ENCODE measurements around the gene SHPK.

DNA sequence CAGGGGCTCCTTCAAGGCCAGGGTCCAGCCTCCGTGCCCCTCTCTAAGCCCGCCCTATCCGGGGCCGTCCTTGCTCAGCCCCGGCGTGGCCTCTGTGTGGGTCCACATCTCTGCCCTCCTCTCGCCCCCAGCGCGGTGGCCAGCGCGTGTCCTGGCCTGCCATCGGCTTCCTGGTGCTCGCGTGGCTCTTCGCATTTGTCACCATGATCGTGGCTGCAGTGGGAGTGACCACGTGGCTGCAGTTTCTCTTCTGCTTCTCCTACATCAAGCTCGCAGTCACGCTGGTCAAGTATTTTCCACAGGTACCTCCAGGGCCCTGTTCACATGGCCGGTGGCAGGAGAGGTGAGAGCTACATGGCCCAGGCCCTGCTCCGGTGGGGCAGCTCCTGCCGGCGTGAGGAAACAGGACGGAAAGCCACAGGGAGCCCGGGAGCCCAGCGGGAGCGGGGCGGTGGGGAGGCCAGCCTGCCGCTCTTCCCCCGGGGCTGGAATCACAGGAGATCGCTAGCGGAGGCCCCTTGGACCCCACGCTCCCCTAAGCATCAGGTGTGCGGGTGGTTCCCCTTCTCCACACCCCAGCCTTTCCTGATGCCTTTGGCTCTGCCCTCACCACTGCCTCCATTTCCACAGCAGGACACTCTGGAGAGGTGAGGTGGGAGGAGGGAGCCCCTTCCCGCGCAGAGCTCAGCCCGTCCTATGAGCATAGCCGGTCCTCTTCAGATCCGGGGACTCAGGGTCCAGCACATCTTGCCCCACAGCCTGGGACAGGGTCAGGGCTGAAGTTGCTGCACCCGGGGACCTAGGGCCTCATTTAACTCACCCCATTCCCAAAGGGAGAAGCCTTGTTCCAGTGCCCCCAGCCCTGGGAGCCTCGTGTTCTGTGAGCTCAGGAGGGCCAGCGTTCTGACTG lies 22.1 kb upstream of the SHPK start:
- TF ChIP-seq, protein P1, sequence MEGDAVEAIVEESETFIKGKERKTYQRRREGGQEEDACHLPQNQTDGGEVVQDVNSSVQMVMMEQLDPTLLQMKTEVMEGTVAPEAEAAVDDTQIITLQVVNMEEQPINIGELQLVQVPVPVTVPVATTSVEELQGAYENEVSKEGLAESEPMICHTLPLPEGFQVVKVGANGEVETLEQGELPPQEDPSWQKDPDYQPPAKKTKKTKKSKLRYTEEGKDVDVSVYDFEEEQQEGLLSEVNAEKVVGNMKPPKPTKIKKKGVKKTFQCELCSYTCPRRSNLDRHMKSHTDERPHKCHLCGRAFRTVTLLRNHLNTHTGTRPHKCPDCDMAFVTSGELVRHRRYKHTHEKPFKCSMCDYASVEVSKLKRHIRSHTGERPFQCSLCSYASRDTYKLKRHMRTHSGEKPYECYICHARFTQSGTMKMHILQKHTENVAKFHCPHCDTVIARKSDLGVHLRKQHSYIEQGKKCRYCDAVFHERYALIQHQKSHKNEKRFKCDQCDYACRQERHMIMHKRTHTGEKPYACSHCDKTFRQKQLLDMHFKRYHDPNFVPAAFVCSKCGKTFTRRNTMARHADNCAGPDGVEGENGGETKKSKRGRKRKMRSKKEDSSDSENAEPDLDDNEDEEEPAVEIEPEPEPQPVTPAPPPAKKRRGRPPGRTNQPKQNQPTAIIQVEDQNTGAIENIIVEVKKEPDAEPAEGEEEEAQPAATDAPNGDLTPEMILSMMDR (IDR thresholded peaks at IDR 0.05; ENCODE audit: low read length): no peak
- no peak for TF ChIP-seq EZH2 (IDR thresholded peaks at IDR 0.05; ENCODE audit: borderline replicate concordance, low read length)

Data from OCI-LY1 (cell line).